Liver (tissue), 9 donors: Measurements from ENCODE around the gene OTUD5. TPM values are rescaled to one million over a fixed set of nuclear protein-coding genes. Genes with fewer than 3 reads are reported as not detected.

Experiments
- DNase-seq: peaks from one replicate; pipeline ENCODE4 v3.0.0-alpha.2; 2017; ENCODE audit warnings: low spot score
- H3K27ac ChIP-seq, 2 donors: one replicate each; pipeline ENCODE4 v1.7.0; 2013; ENCODE audit warnings: inconsistent platforms in 2 of 2, low read length in 2 of 2, control low read depth in 1 of 2, low read depth in 1 of 2, mild to moderate bottlenecking in 1 of 2
- H3K27me3 ChIP-seq, 4 donors: one replicate each; pipeline versions ENCODE4 v1.6.1 to v1.7.0; 2013; ENCODE audit warnings: low read length in 3 of 4, inconsistent platforms in 1 of 4, mild to moderate bottlenecking in 1 of 4, moderate library complexity in 1 of 4; ENCODE audit not compliant: control insufficient read depth in 4 of 4, insufficient read depth in 4 of 4
- H3K36me3 ChIP-seq, 4 donors: one replicate each; pipeline versions ENCODE4 v1.6.1 to v1.7.0; 2013; ENCODE audit warnings: low read length in 3 of 4, mild to moderate bottlenecking in 3 of 4, low read depth in 1 of 4, moderate library complexity in 1 of 4; ENCODE audit not compliant: control insufficient read depth in 4 of 4, insufficient read depth in 3 of 4
- H3K4me1 ChIP-seq, 4 donors: one replicate each; pipeline versions ENCODE4 v1.6.1 to v1.7.0; 2013; ENCODE audit warnings: low read length in 3 of 4, mild to moderate bottlenecking in 3 of 4, moderate library complexity in 1 of 4; ENCODE audit not compliant: control insufficient read depth in 4 of 4, insufficient read depth in 4 of 4
- H3K4me3 ChIP-seq, 3 donors: one replicate each; pipeline versions ENCODE4 v1.6.1 to v1.7.0; 2013; ENCODE audit warnings: low read length in 3 of 3, control low read depth in 1 of 3, low read depth in 1 of 3, mild to moderate bottlenecking in 1 of 3
- H3K9ac ChIP-seq, 2 donors: one replicate each; pipeline ENCODE4 v1.7.0; 2013; ENCODE audit warnings: low read length in 2 of 2, mild to moderate bottlenecking in 2 of 2, moderate library complexity in 2 of 2, control low read depth in 1 of 2, low read depth in 1 of 2
- H3K9me3 ChIP-seq, 4 donors: one replicate each; pipeline versions ENCODE4 v1.6.1 to v1.7.0; 2013; ENCODE audit warnings: low read length in 3 of 4; ENCODE audit not compliant: control insufficient read depth in 4 of 4
- ATF3 ChIP-seq: IDR thresholded peaks from 2 replicates; pipeline ENCODE4 v1.6.1; 2016; ENCODE audit warnings: antibody characterized with exemption
- CTCF ChIP-seq: fragments of 150-350 bp; IDR thresholded peaks from 2 replicates; pipeline ENCODE4 v1.5.1; 2017; ENCODE audit warnings: improper control_type of control experiment, low read depth, low read length; ENCODE audit not compliant: missing input control
- EGR1 ChIP-seq, 2 donors: IDR thresholded peaks; 2 replicates each; pipeline ENCODE4 v1.6.1; 2016 to 2018; ENCODE audit warnings: antibody characterized with exemption in 2 of 2, low read depth in 2 of 2
- FOXA1 ChIP-seq: IDR thresholded peaks from 2 replicates; pipeline ENCODE4 v1.6.1; 2016; ENCODE audit warnings: antibody characterized with exemption
- FOXA2 ChIP-seq: IDR thresholded peaks from 2 replicates; pipeline ENCODE4 v1.6.1; 2016; ENCODE audit warnings: antibody characterized with exemption
- GABPA ChIP-seq, 2 donors: IDR thresholded peaks in 1 of 2; conservative IDR thresholded peaks in 1 of 2; 2 replicates each; pipeline ENCODE4 v1.6.1; 2016; ENCODE audit warnings: antibody characterized with exemption in 2 of 2, mild to moderate bottlenecking in 1 of 2, moderate library complexity in 1 of 2
- HNF4A ChIP-seq, 2 donors: conservative IDR thresholded peaks; 2 replicates each; pipeline ENCODE4 v1.6.1; 2016; ENCODE audit warnings: antibody characterized with exemption in 2 of 2, mild to moderate bottlenecking in 2 of 2
- HNF4G ChIP-seq: IDR thresholded peaks from 2 replicates; pipeline ENCODE4 v1.6.1; 2016; ENCODE audit warnings: antibody characterized with exemption
- JUND ChIP-seq, 2 donors: IDR thresholded peaks; 2 replicates each; pipeline ENCODE4 v1.6.1; 2016; ENCODE audit warnings: antibody characterized with exemption in 2 of 2
- MAX ChIP-seq: IDR thresholded peaks from 2 replicates; pipeline ENCODE4 v1.6.1; 2016; ENCODE audit warnings: antibody characterized with exemption
- NR2F2 ChIP-seq: IDR thresholded peaks from 2 replicates; pipeline ENCODE4 v1.6.1; 2016; ENCODE audit warnings: antibody characterized with exemption
- REST ChIP-seq: IDR thresholded peaks from 2 replicates; pipeline ENCODE4 v1.6.1; 2016; ENCODE audit warnings: antibody characterized with exemption, mild to moderate bottlenecking
- RXRA ChIP-seq, 2 donors: IDR thresholded peaks; 2 replicates each; pipeline ENCODE4 v1.6.1; 2017 to 2018; ENCODE audit warnings: antibody characterized with exemption in 2 of 2, mild to moderate bottlenecking in 1 of 2
- SP1 ChIP-seq: IDR thresholded peaks from 2 replicates; pipeline ENCODE4 v1.6.1; 2018; ENCODE audit warnings: antibody characterized with exemption, mild to moderate bottlenecking
- TAF1 ChIP-seq: conservative IDR thresholded peaks from 2 replicates; pipeline ENCODE4 v1.6.1; 2016; ENCODE audit warnings: antibody characterized with exemption, mild to moderate bottlenecking
- YY1 ChIP-seq: IDR thresholded peaks from 2 replicates; pipeline ENCODE4 v1.6.1; 2016; ENCODE audit warnings: antibody characterized with exemption, mild to moderate bottlenecking
- ZBTB33 ChIP-seq: IDR thresholded peaks from 2 replicates; pipeline ENCODE4 v1.6.1; 2016; ENCODE audit warnings: antibody characterized with exemption
- WGBS: extraction: QIAGEN DNeasy Blood & Tissue Kit; methylation state at CpG from one replicate; pipeline ENCODE4 v1.1.7; 2013; 5-methylcytosine and 5-hydroxymethylcytosine counted together
- polyA plus RNA-seq, 2 donors: library from polyadenylated mRNA; stranded (reverse) in 1 of 2; unstranded in 1 of 2; fragments of 200-250 nt in 1 of 2; fragments of >200 nt in 1 of 2; fragmentation: Nextera tagmentation in 1 of 2; extraction: Ambion mirVana in 1 of 2; gene quantifications; one replicate each; pipeline versions ENCODE4 v1.2.1 to v1.2.3, GENCODE V29; 2013 to 2015
- total RNA-seq, 2 donors: library from RNA; depleted of rRNA; stranded (reverse); fragments of >200 nt; gene quantifications; one replicate each; pipeline ENCODE4 v1.2.3, GENCODE V29; 2014
- donor health status: healthy.
- donor health status: healthy.
- donor health status: healthy.
- donor health status: healthy.
- donor health status: healthy.

The OTUD5 gene
- total and polyA plus RNA-seq, 4 donors, result 9.3 to 29.3 (median 17.9) TPM

- H3K4me3 ChIP-seq, result no peak overlapping the region
- TF ChIP-seq FOXA2 (no peak), HNF4A (conservative IDR thresholded peaks at IDR 0.05) (no peak), ATF3 (no peak), RXRA (IDR thresholded peaks at IDR 0.05) (no peak), FOXA1 (no peak), CTCF (no peak), SP1 (no peak), REST (no peak), JUND (IDR thresholded peaks at IDR 0.05) (no peak), EGR1 (IDR thresholded peaks at IDR 0.05; ENCODE audit: low read depth in 2 of 2) (no peak), MAX (no peak), ZBTB33 (no peak), GABPA (IDR thresholded peaks at IDR 0.05 in 1 of 2, conservative IDR thresholded peaks at IDR 0.05 in 1 of 2) (no peak), NR2F2 (no peak), TAF1 (no peak), YY1 (no peak), HNF4G (no peak)
- peaks cover 0 to under 1% (median 0%) of the 10 kb centered on the region in 4 donors for H3K4me1 ChIP-seq
- no peak for DNase-seq
- no peaks in the 10 kb centered on the region for H3K27me3 ChIP-seq
- no peak overlapping the region for H3K9ac ChIP-seq
- no peaks in the 10 kb centered on the region for H3K9me3 ChIP-seq
- 96% methylated on average over 20 of the region's 20 CpGs for whole genome bisulfite sequencing
- no peak overlapping the region for H3K27ac ChIP-seq
- H3K36me3 ChIP-seq, result peaks cover 4 to 45% (median 14%) of the 10 kb centered on the region in 4 donors
These were observed 52.2 kb downstream of the OTUD5 start for GRCh38 chrX:48905090-48905790.
